Stomach (tissue), 9 donors: ENCODE data around the gene STYXL1. TPM values are rescaled to one million over a fixed set of nuclear protein-coding genes. Genes with fewer than 3 reads are reported as not detected.

Source experiments
- DNase-seq, 2 donors: peaks; one replicate each; pipeline versions ENCODE4 v3.0.0 to v3.0.0-alpha.2; 2013 to 2019
- H3K27ac ChIP-seq, 5 donors: fragments of 200-600 bp in 4 of 5; sonication (generic) in 4 of 5; one replicate each; pipeline ENCODE4 v1.5.1; 2013 to 2019; ENCODE audit warnings: mild to moderate bottlenecking in 1 of 5, moderate library complexity in 1 of 5
- H3K27me3 ChIP-seq, 3 donors: fragments of 200-600 bp; sonication (generic); one replicate each; pipeline ENCODE4 v1.5.1; 2017 to 2019; ENCODE audit warnings: mixed run types in 1 of 3
- H3K36me3 ChIP-seq, 4 donors: fragments of 200-600 bp; sonication (generic); 1 replicate in 3 of 4; 2 replicates in 1 of 4; pipeline ENCODE4 v1.5.1; 2016 to 2019
- H3K4me1 ChIP-seq, 4 donors: fragments of 200-600 bp; sonication (generic); one replicate each; pipeline ENCODE4 v1.5.1; 2016 to 2019
- H3K4me3 ChIP-seq, 4 donors: fragments of 200-600 bp; sonication (generic) in 3 of 4; one replicate each; pipeline ENCODE4 v1.5.1; 2016 to 2019; ENCODE audit warnings: mild to moderate bottlenecking in 1 of 4
- H3K9me3 ChIP-seq, 4 donors: fragments of 200-600 bp; sonication (generic); one replicate each; pipeline ENCODE4 v1.5.1; 2016 to 2019
- EP300 ChIP-seq: sonication (generic); formaldehyde crosslinking; IDR thresholded peaks from one replicate; pipeline ENCODE4 v1.6.1; 2017; ENCODE audit warnings: antibody characterized with exemption
- POLR2A ChIP-seq, 4 donors: fragments of 450-650 bp; IDR thresholded peaks; one replicate each; pipeline ENCODE4 v1.6.1; 2016; ENCODE audit warnings: antibody characterized with exemption in 4 of 4, control low read depth in 2 of 4, mild to moderate bottlenecking in 1 of 4, moderate library complexity in 1 of 4
- POLR2AphosphoS5 ChIP-seq, 3 donors: sonication (generic); formaldehyde crosslinking; IDR thresholded peaks; one replicate each; pipeline ENCODE4 v1.6.1; 2016; ENCODE audit warnings: antibody characterized with exemption in 3 of 3
- WGBS, 5 donors: extraction: QIAGEN DNeasy Blood & Tissue Kit in 3 of 5; methylation state at CpG; one replicate each; pipeline versions ENCODE4 v1.1.5 to v1.1.7; 2013 to 2018; 5-methylcytosine and 5-hydroxymethylcytosine counted together
- intact Hi-C: fragments of 100-400 bp; cut with DNase I; formaldehyde crosslinking; loops from one replicate; pipeline ENCODE4 v1.15.1; 2023; ENCODE audit warnings: low total_unique reads
- polyA plus RNA-seq, 3 donors: library from polyadenylated mRNA; stranded (reverse); fragments of 200-250 nt; gene quantifications; one replicate each; pipeline ENCODE4 v1.2.3, GENCODE V29; 2013
- total RNA-seq, 5 donors: library from RNA; depleted of rRNA; stranded (reverse); fragments of >200 nt; gene quantifications; one replicate each; pipeline versions ENCODE4 v1.1.0 to v1.2.3, GENCODE V29; 2014 to 2016
- TF ChIP-seq, protein P1 (sequence below), 7 experiments: fragments of 450-650 bp in 4 of 7; fragments of 200-600 bp in 3 of 7; sonication (generic) in 3 of 7; IDR thresholded peaks; one replicate each; pipeline ENCODE4 v1.5.1; 2016 to 2019; ENCODE audit warnings: antibody characterized with exemption in 7 of 7, control low read depth in 2 of 7, mild to moderate bottlenecking in 1 of 7
- donor health status: healthy with polysubstance abuse.
- donor health status: Bipolar disorder and iron deficiency.
- donor health status: healthy.

The STYXL1 gene
- total and polyA plus RNA-seq, 8 donors = 12.3 to 58.1 (median 33.4) TPM

DNA sequence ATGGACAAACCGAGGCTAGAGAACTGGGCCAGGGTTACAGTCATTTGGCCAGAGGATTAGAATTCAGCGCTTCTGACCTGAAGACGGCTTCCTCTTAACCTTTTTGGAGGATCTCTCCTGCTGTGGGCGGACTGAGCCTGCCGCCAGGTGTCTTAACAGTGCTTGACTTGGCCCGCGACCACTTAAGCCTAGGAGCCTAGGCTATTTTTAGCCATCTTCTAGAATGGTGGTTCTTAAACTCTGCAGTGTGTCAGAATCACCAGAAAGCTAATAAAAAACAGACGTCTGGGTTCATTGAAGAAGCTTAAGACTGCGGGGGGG, 828 bp upstream of the STYXL1 start:
- H3K27ac ChIP-seq = peak overlapping the region; percentile 94 to 96 (median 94)
- peaks cover 21 to 85% (median 57%) of the 10 kb centered on the region in 4 donors for H3K4me1 ChIP-seq
- peaks cover 0 to 28% (median 22%) of the 10 kb centered on the region in 4 donors for H3K36me3 ChIP-seq
- no peaks in the 10 kb centered on the region for H3K9me3 ChIP-seq
- DNase-seq = peak in 1 of 2 donors; percentile 34
- H3K27me3 ChIP-seq = no peaks in the 10 kb centered on the region
- TF ChIP-seq, protein P1, sequence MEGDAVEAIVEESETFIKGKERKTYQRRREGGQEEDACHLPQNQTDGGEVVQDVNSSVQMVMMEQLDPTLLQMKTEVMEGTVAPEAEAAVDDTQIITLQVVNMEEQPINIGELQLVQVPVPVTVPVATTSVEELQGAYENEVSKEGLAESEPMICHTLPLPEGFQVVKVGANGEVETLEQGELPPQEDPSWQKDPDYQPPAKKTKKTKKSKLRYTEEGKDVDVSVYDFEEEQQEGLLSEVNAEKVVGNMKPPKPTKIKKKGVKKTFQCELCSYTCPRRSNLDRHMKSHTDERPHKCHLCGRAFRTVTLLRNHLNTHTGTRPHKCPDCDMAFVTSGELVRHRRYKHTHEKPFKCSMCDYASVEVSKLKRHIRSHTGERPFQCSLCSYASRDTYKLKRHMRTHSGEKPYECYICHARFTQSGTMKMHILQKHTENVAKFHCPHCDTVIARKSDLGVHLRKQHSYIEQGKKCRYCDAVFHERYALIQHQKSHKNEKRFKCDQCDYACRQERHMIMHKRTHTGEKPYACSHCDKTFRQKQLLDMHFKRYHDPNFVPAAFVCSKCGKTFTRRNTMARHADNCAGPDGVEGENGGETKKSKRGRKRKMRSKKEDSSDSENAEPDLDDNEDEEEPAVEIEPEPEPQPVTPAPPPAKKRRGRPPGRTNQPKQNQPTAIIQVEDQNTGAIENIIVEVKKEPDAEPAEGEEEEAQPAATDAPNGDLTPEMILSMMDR (IDR thresholded peaks at IDR 0.05) = no peak
- TF ChIP-seq POLR2A (IDR thresholded peaks at IDR 0.05) (no peak), POLR2AphosphoS5 (IDR thresholded peaks at IDR 0.05) (no peak), EP300 (no peak)
- 1 to 3% (median 2%) methylated on average over 9 of the region's 9 CpGs for WGBS, 5 donors
- H3K4me3 ChIP-seq = peak overlapping the region; percentile 86 to 97 (median 92)
- intact Hi-C loops = no loop called here

DNA sequence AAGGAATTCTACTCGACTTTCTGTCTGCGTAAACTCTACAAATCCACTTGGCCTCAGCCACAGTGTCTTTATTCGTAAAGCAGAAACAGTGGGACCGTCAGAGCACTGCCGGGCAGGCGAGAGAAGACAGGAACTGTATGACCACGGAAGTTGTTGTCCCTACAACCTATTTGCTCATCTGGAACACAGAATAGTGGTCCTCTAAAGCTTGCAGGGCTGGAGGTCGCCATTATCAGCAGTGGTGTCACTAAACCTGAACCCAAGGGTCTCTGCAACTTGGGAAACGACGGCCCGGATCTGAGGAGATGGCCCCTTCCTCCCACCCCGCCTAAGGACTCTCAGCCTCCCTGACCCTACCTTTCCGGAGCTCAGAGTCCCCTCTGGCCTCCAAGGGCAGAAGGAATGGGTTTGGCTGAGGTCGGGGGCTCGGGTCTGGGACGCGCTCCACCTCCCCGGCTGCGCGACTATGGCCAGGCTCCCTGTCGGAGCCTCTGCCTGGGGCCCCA, 442 bp downstream of the STYXL1 start:
- no peaks in the 10 kb centered on the region for H3K9me3 ChIP-seq
- peak in 1 of 2 donors; percentile 37 for DNase-seq
- H3K36me3 ChIP-seq = peaks cover 0 to 22% (median 12%) of the 10 kb centered on the region in 4 donors
- no peak for TF ChIP-seq POLR2A (IDR thresholded peaks at IDR 0.05)
- TF ChIP-seq POLR2AphosphoS5 (IDR thresholded peaks at IDR 0.05) = no peak
- TF ChIP-seq, protein P1 (IDR thresholded peaks at IDR 0.05) = no peak
- TF ChIP-seq EP300 = no peak
- 1 to 2% (median 1%) methylated on average over 16 to 21 of the region's 21 CpGs for WGBS, 5 donors
- peak overlapping the region; percentile 86 to 97 (median 92) for H3K4me3 ChIP-seq
- intact Hi-C loops = no loop called here
- no peaks in the 10 kb centered on the region for H3K27me3 ChIP-seq
- H3K27ac ChIP-seq = peak overlapping the region; percentile 94 to 96 (median 94)
- H3K4me1 ChIP-seq = peaks cover 17 to 80% (median 52%) of the 10 kb centered on the region in 4 donors

GRCh38 chr7:76044375-76044865, 3.4 kb downstream of the STYXL1 start:
- DNase-seq = no peak
- intact Hi-C loops = no loop called here
- H3K27ac ChIP-seq = no peak overlapping the region
- peaks cover 17 to 52% (median 34%) of the 10 kb centered on the region in 4 donors for H3K4me1 ChIP-seq
- 92 to 97% (median 95%) methylated on average over 7 of the region's 7 CpGs for WGBS, 5 donors
- no peaks in the 10 kb centered on the region for H3K9me3 ChIP-seq
- no peak overlapping the region for H3K4me3 ChIP-seq
- TF ChIP-seq, protein P1 (IDR thresholded peaks at IDR 0.05) = no peak
- TF ChIP-seq POLR2A (IDR thresholded peaks at IDR 0.05) = no peak
- no peak for TF ChIP-seq EP300
- TF ChIP-seq POLR2AphosphoS5 (IDR thresholded peaks at IDR 0.05) = no peak
- H3K36me3 ChIP-seq = peaks cover 0 to 10% (median 8%) of the 10 kb centered on the region in 4 donors
- no peaks in the 10 kb centered on the region for H3K27me3 ChIP-seq

GRCh38 chr7:76040126-76040525, 7.7 kb downstream of the STYXL1 start:
- Histone ChIP-seq H3K9me3 (no peaks in the 10 kb centered on the region), H3K4me3 (no peak overlapping the region), H3K27me3 (no peaks in the 10 kb centered on the region), H3K27ac (no peak overlapping the region), H3K36me3 (peaks cover 0 to 16% (median 8%) of the 10 kb centered on the region in 4 donors), H3K4me1 (peaks cover 1 to 20% (median 7%) of the 10 kb centered on the region in 4 donors)
- DNase-seq = no peak
- WGBS, 5 donors = 94 to 98% (median 96%) methylated on average over 5 to 6 of the region's 6 CpGs
- TF ChIP-seq, protein P1 (IDR thresholded peaks at IDR 0.05) = no peak
- TF ChIP-seq EP300 (no peak), POLR2AphosphoS5 (IDR thresholded peaks at IDR 0.05) (no peak), POLR2A (IDR thresholded peaks at IDR 0.05) (no peak)
- intact Hi-C loops = no loop called here
